Gastrocnemius medialis (tissue), 4 donors: Measurements from ENCODE around the gene HAGHL.

Source experiments
- POLR2A ChIP-seq, 2 donors: fragments of 450-650 bp; IDR thresholded peaks; one replicate each; pipeline ENCODE4 v1.6.1; 2017; ENCODE audit warnings: antibody characterized with exemption in 2 of 2, mild to moderate bottlenecking in 2 of 2, moderate library complexity in 2 of 2
- TF ChIP-seq, protein P1 (sequence below), 5 experiments: fragments of 450-650 bp in 3 of 5; fragments of 200-600 bp in 2 of 5; sonication (generic) in 2 of 5; IDR thresholded peaks in 4 of 5; conservative IDR thresholded peaks in 1 of 5; 1 replicate in 4 of 5; 2 replicates in 1 of 5; pipeline ENCODE4 v1.5.1; 2016 to 2019; ENCODE audit warnings: antibody characterized with exemption in 5 of 5, mild to moderate bottlenecking in 3 of 5, moderate library complexity in 3 of 5

DNA sequence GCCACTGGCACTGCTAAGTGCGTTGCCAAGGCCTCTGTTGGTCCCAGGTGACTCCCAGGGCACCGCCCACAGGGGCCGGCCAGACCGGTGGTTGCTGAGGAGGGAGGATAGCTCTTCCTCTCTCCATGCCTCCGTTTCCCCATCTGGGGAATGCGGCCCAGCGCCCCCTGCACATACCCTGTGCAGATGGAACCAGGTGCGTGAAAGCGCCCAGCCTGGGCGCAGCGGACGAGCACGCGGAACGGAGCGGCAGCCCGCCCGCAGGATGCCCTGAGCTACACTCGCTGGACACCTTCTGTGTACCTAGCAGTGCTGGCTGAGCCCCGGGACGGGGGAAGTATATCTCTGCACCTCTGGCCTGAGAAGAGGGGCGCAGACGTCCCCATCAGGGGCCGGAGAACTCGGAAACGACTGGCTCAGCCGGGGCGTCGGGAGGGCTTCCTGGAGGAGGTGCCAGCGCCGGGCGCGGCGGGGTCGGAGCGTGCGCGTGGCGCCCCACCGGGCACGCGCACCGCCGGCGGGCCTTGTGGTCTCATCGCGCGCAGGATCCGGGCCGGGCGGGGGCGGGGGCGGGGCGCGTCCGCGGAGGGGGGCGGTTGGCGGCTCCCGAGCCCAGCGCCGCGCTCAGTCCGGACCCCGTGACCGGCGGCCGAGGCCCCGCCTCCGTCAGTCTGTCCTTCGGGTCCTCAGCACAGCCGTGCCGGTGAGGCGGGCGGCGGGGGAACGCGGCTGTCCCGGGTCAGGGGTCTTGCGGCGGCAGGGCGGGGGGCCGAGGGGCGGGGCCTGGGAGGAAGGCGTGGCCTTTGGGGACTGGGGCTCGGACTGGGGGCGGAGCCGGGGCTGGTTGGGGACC, at the start of gene HAGHL, which contains the start of gene CCDC78:
- TF ChIP-seq, protein P1, sequence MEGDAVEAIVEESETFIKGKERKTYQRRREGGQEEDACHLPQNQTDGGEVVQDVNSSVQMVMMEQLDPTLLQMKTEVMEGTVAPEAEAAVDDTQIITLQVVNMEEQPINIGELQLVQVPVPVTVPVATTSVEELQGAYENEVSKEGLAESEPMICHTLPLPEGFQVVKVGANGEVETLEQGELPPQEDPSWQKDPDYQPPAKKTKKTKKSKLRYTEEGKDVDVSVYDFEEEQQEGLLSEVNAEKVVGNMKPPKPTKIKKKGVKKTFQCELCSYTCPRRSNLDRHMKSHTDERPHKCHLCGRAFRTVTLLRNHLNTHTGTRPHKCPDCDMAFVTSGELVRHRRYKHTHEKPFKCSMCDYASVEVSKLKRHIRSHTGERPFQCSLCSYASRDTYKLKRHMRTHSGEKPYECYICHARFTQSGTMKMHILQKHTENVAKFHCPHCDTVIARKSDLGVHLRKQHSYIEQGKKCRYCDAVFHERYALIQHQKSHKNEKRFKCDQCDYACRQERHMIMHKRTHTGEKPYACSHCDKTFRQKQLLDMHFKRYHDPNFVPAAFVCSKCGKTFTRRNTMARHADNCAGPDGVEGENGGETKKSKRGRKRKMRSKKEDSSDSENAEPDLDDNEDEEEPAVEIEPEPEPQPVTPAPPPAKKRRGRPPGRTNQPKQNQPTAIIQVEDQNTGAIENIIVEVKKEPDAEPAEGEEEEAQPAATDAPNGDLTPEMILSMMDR (IDR thresholded peaks at IDR 0.05 in 4 of 5, conservative IDR thresholded peaks at IDR 0.05 in 1 of 5), result no peak
- no peak for TF ChIP-seq POLR2A (IDR thresholded peaks at IDR 0.05)
